Activated T-helper 17 cell treated with anti-CD3 and anti-CD28 coated beads, Interleukin-2, amount 50 U/mL, for 72 hours (primary cell): ENCODE measurements around the gene FAM47E. TPM values are rescaled to one million over a fixed set of nuclear protein-coding genes. Genes with fewer than 3 reads are reported as not detected.

Experiments used
- ATAC-seq: fragments of 150-1000 bp; cut with Tn5 transposase; replicated peaks from 2 replicates; pipeline ENCODE4 v1.10.0; 2021; ENCODE audit warnings: mild to moderate bottlenecking, moderate library complexity
- H3K27ac Mint-ChIP-seq: one replicate; pipeline ENCODE4 v1.8.0; 2022; ENCODE audit warnings: mixed read lengths
- H3K27me3 Mint-ChIP-seq: one replicate; pipeline ENCODE4 v1.8.0; 2022; ENCODE audit warnings: mixed read lengths
- H3K36me3 Mint-ChIP-seq: one replicate; pipeline ENCODE4 v1.8.0; 2022; ENCODE audit warnings: low read depth, mild to moderate bottlenecking, mixed read lengths
- H3K4me1 Mint-ChIP-seq: one replicate; pipeline ENCODE4 v1.8.0; 2022; ENCODE audit warnings: mixed read lengths
- H3K4me3 Mint-ChIP-seq: one replicate; pipeline ENCODE4 v1.8.0; 2022; ENCODE audit warnings: mild to moderate bottlenecking, mixed read lengths
- H3K9me3 Mint-ChIP-seq: one replicate; pipeline ENCODE4 v1.8.0; 2022; ENCODE audit warnings: mixed read lengths
- total RNA-seq, 2 donors: library from RNA; stranded (reverse); gene quantifications; one replicate each; pipeline ENCODE4 v1.2.3, GENCODE V29; 2022

Gene FAM47E
- total RNA-seq, 2 donors from 2014 or later: not detected

- Mint-ChIP-seq H3K4me3 (no peak overlapping the region), H3K4me1 (no peaks in the 10 kb centered on the region)
Observed at GRCh38 chr4:76293772-76294171, 42.3 kb downstream of the FAM47E start.

GRCh38 chr4:76296286-76296820, 44.8 kb downstream of the FAM47E start:
- Mint-ChIP-seq H3K27ac (no peak overlapping the region), H3K4me1 (peaks cover 8% of the 10 kb centered on the region), H3K4me3 (no peak overlapping the region), H3K27me3 (peaks cover 14% of the 10 kb centered on the region), H3K9me3 (peaks cover 18% of the 10 kb centered on the region), H3K36me3 (peaks cover 5% of the 10 kb centered on the region)
- no peak for ATAC-seq

More at GRCh38 chr4:76293772-76294171, 42.3 kb downstream of the FAM47E start:
- no peak for ATAC-seq
- peaks cover 5% of the 10 kb centered on the region for H3K36me3 Mint-ChIP-seq
- no peak overlapping the region for H3K27ac Mint-ChIP-seq
- H3K27me3 Mint-ChIP-seq: peaks cover 14% of the 10 kb centered on the region
- H3K9me3 Mint-ChIP-seq: peaks cover 13% of the 10 kb centered on the region

- Mint-ChIP-seq H3K36me3 (peaks cover 5% of the 10 kb centered on the region), H3K27me3 (peaks cover 4% of the 10 kb centered on the region), H3K4me1 (peaks cover 15% of the 10 kb centered on the region), H3K9me3 (peaks cover 18% of the 10 kb centered on the region), H3K4me3 (no peak overlapping the region), H3K27ac (no peak overlapping the region)
- ATAC-seq: no peak
Observed at GRCh38 chr4:76298227-76298626, 46.7 kb downstream of the FAM47E start.

- H3K9me3 Mint-ChIP-seq: peaks cover 18% of the 10 kb centered on the region
- H3K4me1 Mint-ChIP-seq: peaks cover 20% of the 10 kb centered on the region
- ATAC-seq: no peak
- peaks cover 6% of the 10 kb centered on the region for H3K27me3 Mint-ChIP-seq
- H3K36me3 Mint-ChIP-seq: peaks cover 5% of the 10 kb centered on the region
- no peak overlapping the region for H3K4me3 Mint-ChIP-seq
- no peak overlapping the region for H3K27ac Mint-ChIP-seq
Observed at GRCh38 chr4:76300012-76300411, 48.5 kb downstream of the FAM47E start.

DNA sequence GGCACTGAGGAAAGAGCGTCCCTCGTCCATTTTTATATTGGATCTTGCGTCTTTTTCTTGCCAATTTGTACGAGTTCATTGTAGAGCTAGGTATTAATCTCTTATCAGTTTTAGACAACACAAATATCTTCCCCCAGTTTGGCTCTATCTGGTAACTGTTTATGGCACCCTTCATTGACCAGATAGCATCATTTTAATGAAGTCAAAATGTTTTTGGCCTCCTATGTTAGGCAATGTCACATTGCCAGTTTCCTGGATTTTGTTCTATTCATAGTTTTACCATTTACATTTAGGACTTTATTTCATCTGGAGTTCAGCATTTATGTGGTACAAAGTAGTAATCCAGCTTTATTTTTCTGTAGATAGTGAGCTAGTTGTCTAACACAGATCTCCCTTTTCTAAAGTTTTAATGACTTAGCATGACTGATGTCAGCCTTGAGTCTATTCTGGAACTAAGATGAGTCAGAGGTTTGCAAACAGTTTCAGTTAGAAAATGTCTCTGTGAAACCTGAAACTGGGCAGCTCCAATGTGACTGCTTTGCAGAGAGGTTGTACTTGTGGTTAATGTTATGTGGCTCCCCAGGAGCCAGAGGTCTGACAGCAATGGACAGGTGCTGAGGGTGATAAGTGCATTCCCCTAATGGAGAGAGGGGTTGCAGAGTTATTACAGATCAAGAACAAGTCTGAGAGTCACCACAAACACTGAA, 49.7 kb downstream of the FAM47E start:
- Mint-ChIP-seq H3K9me3 (peaks cover 17% of the 10 kb centered on the region), H3K27ac (peak overlapping the region; percentile 74), H3K36me3 (peaks cover 5% of the 10 kb centered on the region), H3K4me1 (peaks cover 26% of the 10 kb centered on the region), H3K27me3 (peaks cover 6% of the 10 kb centered on the region), H3K4me3 (peak overlapping the region; percentile 21)
- ATAC-seq: peak; percentile 88

- peaks cover 5% of the 10 kb centered on the region for H3K36me3 Mint-ChIP-seq
- no peak for ATAC-seq
- peaks cover 6% of the 10 kb centered on the region for H3K27me3 Mint-ChIP-seq
- H3K4me3 Mint-ChIP-seq: no peak overlapping the region
- H3K9me3 Mint-ChIP-seq: peaks cover 14% of the 10 kb centered on the region
- peaks cover 26% of the 10 kb centered on the region for H3K4me1 Mint-ChIP-seq
- H3K27ac Mint-ChIP-seq: peak overlapping the region; percentile 74
Observed at GRCh38 chr4:76301775-76302162, 50.2 kb downstream of the FAM47E start.

DNA sequence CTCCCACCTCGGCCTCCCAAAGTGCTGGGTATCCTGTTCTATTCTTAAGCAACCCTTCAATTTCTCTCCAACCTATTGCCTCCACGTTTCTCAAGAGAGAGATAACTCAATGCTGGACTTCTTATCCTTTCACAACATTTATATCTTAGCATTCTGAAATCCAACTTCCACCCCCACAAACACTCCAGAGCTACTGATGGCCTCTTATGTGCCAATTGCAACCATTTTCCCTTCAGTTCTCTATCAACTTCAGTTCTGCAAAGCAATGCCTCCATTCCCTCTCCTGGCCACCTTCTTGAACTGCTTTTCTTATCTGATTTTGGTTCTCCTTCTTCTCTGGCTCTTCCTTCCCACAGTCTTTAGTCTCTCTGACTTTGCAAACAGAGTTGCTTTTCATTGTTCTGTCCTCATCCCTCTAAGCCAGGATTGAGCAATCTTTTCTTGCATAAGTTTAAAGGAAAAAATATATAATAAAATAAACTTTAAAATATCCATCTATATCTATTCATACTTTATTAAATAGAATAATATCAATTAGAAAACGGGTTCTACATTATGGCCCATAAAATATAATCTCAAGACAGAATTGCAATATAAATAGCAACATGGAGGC, 51.4 kb downstream of the FAM47E start:
- H3K36me3 Mint-ChIP-seq: peaks cover 5% of the 10 kb centered on the region
- H3K27ac Mint-ChIP-seq: no peak overlapping the region
- H3K27me3 Mint-ChIP-seq: peaks cover 6% of the 10 kb centered on the region
- H3K4me1 Mint-ChIP-seq: peaks cover 26% of the 10 kb centered on the region
- H3K4me3 Mint-ChIP-seq: no peak overlapping the region
- H3K9me3 Mint-ChIP-seq: peaks cover 10% of the 10 kb centered on the region
- ATAC-seq: no peak

- peak; percentile 49 for ATAC-seq
- Mint-ChIP-seq H3K9me3 (peaks cover 5% of the 10 kb centered on the region), H3K4me3 (peak overlapping the region; percentile 64), H3K36me3 (no peaks in the 10 kb centered on the region), H3K27me3 (peaks cover 4% of the 10 kb centered on the region), H3K4me1 (peaks cover 26% of the 10 kb centered on the region), H3K27ac (peak overlapping the region; percentile 35)
Observed at GRCh38 chr4:76305033-76305687, 53.6 kb downstream of the FAM47E start.

DNA sequence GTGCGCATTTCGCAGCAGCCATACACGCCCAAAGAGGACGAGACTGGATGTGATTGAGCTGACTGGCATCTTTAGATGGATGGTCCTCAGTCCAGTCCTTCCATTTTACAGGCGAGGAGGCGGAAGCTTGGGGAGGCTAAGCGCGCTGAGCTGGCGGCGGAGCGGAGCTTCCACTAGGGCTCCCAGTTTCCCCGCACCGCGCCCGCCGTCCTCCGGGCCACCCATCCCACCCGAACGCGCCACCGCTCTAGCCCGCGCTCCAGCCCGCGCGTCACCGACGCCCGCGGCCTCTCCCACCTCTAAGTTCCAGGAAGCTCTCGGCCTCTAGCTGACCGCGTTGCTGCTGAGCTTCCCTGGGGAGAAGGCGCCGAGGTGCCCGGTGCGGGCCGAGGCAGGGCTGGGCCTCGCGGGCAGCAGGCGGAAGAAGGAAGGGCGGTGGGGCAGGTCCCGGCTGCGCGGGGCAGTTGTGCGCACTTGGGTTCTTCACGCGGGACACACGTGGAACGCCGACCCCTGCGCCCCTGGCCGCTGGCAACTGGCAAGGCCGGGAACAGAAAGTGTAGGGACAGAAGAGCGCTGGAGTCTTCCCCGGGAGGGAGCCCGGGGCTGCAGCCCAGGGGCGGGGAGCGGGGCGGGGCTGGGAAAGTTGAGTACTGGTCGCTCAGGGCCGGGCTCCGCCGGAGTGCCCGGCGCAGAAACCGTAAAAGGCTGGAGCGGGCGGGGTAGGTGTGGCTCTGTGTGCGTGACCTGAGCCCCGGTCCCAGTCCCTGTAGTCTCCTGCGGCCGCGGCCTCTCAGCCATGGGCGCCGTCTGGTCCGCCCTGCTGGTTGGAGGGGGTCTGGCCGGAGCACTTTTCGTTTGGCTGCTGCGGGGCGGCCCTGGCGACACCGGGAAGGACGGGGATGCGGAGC, 54.7 kb downstream of the FAM47E start, which contains the start of gene STBD1:
TSS of gene STBD1 (plus strand) at position 763 of the 911 bp plus-strand sequence. CDS start at position 800, 37 bp downstream.
- peak; percentile 48 for ATAC-seq
- Mint-ChIP-seq H3K9me3 (no peaks in the 10 kb centered on the region), H3K36me3 (no peaks in the 10 kb centered on the region), H3K4me1 (peaks cover 20% of the 10 kb centered on the region), H3K27ac (peak within 1 kb of the TSS; percentile 35), H3K4me3 (peak within 1 kb of the TSS; percentile 64), H3K27me3 (peaks cover 4% of the 10 kb centered on the region)

DNA sequence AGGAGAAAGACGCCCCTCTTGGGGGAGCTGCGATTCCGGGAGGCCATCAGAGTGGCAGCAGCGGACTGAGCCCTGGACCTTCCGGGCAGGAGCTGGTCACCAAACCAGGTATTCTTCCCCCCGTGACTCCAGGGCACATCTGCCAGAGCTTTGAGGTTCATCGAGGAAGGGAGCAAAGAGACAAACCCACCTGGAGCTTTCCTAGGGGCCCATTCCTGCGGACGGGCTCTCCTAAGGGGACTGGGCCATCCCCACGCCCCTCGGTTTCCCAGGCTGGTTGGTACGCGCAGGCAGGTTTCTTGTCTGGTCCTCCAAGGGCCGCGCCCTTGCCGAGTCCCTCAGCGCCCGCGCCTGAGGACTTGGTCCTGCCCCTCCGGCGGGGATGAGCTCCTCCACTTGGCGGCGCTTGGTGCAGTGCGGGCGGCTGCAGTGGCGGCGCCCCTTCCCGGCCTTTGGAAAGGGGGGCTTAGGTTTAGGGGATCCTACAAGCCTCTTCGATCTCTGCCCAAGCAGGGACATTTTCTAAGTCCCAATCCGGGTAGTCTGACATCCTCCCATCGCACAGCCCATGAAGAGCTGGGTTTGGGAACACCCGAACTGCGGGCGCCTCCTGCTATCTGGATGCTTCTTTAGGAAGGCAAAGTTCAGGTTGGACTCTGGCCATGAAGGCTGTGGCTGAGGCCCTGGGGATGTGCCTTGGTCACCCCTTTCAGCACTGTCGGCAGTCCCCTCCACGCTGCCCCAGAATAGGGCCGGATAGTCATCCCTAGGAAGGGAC, 55.5 kb downstream of the FAM47E start:
- peak; percentile 35 for ATAC-seq
- H3K27me3 Mint-ChIP-seq: peaks cover 4% of the 10 kb centered on the region
- H3K36me3 Mint-ChIP-seq: no peaks in the 10 kb centered on the region

GRCh38 chr4:76307660-76308014, 56.1 kb downstream of the FAM47E start:
- Mint-ChIP-seq H3K27ac (no peak overlapping the region), H3K27me3 (peaks cover 4% of the 10 kb centered on the region)

More for the DNA sequence above, 55.5 kb downstream of the FAM47E start:
- Mint-ChIP-seq H3K4me1 (peaks cover 15% of the 10 kb centered on the region), H3K9me3 (no peaks in the 10 kb centered on the region), H3K4me3 (peak overlapping the region; percentile 64), H3K27ac (no peak overlapping the region)

DNA sequence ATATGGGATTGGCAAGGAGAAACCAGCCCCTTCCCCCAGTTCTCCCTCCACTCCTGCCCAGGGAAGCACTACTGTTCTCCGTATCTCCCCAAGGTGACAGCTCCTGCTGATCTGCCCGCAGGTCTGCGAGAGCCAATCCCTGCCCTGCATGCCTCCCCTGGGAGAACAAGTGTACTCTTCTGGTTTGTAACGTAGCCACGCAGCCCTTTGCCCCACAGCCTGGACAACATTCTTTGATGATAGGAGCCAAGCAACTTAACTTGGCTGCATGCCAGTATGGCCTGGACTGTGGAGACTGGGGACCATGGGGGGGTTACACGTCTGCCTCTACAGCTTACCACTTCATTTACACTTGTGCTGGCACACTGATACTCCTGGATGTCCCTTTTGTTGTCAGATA, 57.0 kb downstream of the FAM47E start:
- Mint-ChIP-seq H3K4me3 (no peak overlapping the region), H3K4me1 (peaks cover 11% of the 10 kb centered on the region), H3K36me3 (no peaks in the 10 kb centered on the region), H3K27me3 (peaks cover 4% of the 10 kb centered on the region), H3K27ac (no peak overlapping the region), H3K9me3 (no peaks in the 10 kb centered on the region)
- ATAC-seq: no peak

More at GRCh38 chr4:76307660-76308014, 56.1 kb downstream of the FAM47E start:
- Mint-ChIP-seq H3K4me1 (peaks cover 11% of the 10 kb centered on the region), H3K9me3 (no peaks in the 10 kb centered on the region), H3K36me3 (no peaks in the 10 kb centered on the region), H3K4me3 (peak overlapping the region; percentile 64)
- ATAC-seq: no peak

DNA sequence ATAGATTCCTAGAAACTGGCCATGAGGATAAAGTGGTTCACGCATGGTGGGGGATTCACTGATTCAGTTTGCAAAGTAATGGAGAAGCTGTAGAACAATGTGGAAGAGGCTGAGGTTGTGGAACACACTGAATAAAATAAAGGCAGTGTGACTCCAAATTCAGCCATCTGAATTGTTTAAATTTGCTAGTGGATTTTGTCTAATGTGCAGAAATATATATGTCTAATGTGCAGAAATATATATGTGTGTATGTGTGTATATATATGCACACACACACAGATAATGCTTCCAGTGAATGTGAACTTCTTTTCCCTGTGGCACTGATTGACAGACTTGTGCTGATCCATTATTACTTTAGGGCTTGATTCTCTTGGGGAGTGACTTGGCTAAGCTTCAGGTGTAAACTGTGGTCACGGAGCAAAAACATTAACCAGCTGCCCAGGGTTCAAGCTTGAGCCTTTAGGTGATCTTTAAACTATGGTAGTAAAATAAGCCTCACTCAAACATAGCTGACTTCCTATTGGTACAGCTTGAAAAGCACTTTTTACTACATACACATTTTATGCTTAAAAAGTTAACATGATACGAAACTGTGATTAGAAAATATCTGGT, 58.5 kb downstream of the FAM47E start:
- H3K9me3 Mint-ChIP-seq: no peaks in the 10 kb centered on the region
- no peak overlapping the region for H3K27ac Mint-ChIP-seq
- no peaks in the 10 kb centered on the region for H3K27me3 Mint-ChIP-seq
- peaks cover 6% of the 10 kb centered on the region for H3K4me1 Mint-ChIP-seq
- ATAC-seq: no peak
- no peak overlapping the region for H3K4me3 Mint-ChIP-seq
- H3K36me3 Mint-ChIP-seq: no peaks in the 10 kb centered on the region
